Stimulated activated CD4-positive, alpha-beta T cell treated with anti-CD3 and anti-CD28 coated beads, Interleukin-2, amount 100 ng/mL, for 24 hours (primary cell): ENCODE data around the gene TMEM139.
"Not testable (repeated sequence)": the region's sequence is repeated elsewhere in the genome, so short reads cannot be mapped to it uniquely, and the experiment has no call there.

Experiments
- DNase-seq, 2 donors: peaks; one replicate each; pipeline ENCODE4 v3.0.0-alpha.2; 2020

Gene TMEM139

DNA sequence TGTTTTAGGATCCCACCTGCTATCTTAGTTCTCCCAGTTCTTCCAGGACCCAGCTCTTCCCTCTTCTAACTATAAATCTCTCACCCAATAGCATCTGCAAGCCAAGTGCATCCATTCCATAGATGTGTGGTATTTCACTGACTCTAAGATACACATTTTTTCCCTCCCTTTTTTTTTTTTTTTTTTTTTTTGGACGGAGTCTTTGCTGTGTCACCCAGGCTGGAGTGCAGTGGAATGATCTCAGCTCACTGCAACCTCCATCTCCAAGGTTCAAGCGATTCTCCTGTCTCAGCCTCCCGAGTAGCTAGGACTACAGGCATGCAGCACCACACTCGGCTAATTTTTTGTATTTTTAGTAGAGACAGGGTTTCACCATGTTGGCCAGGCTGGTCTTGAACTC, 5.1 kb downstream of the TMEM139 start:
- not testable (repeated sequence) for DNase-seq

GRCh38 chr7:143290293-143290692, 5.5 kb downstream of the TMEM139 start:
- DNase-seq, result no peak

DNA sequence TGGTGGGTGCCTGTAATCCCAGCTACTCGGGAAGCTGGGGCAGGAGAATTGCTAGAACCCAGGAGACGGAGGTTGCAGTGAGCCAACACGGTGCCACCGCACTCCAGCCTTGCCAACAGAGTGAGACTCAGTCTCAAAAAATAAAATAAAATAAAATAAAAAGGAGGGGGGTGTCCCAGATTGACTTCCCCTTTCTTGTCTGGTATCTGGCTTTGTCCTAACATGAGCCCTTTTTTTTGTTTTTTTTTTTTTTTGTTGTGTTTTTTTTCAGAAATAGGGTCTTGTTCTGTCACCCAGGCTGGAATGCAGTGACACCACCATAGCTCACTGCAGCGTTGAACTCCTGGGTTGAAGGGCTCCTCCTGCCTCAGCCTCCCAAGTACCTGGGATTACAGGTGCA, 8.1 kb downstream of the TMEM139 start:
- no peak for DNase-seq

GRCh38 chr7:143295870-143296269, 11.1 kb downstream of the TMEM139 start:
- DNase-seq, result no peak

DNA sequence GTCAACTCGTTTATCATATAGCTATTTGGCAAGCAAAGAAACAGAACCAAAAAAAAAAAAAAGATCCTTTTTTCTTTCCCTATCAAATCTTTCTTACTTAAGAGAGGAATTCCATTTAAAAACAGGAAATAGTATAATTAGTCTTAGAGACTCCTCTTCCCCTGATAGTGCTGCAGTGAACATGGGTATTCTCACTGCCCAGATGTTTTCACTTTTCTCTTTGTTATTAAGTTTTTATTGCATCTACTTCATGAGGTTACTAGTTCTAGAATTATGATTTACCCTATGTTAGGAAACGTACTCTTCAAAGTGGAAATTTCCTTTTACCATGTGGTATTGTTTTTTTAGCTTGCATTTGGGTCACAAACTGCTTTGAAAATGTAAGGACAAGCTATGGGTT, 11.9 kb downstream of the TMEM139 start:
- no peak for DNase-seq

GRCh38 chr7:143299346-143299745, 14.6 kb downstream of the TMEM139 start:
- no peak for DNase-seq

DNA sequence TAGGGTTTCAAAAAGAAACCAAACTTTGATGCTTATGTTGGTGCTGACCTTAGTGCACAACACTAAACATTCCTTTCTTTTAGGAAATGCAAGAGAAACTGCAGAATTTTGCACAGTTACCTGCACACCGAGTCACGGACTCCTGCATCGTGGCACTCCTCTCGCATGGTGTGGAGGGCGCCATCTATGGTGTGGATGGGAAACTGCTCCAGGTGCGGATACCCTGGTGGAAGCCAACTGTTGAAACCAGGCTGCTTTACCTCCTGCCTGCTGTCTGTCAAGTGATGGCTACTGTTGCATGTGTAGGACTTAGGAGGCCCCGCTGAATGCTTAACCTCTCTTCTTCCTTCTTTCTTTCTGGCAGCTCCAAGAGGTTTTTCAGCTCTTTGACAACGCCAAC, 15.1 kb downstream of the TMEM139 start:
- peak; percentile 60 to 63 for DNase-seq

GRCh38 chr7:143300959-143301935, 16.5 kb downstream of the TMEM139 start:
- DNase-seq, result no peak

- no peak for DNase-seq
Observed at GRCh38 chr7:143303733-143304132, 19.0 kb downstream of the TMEM139 start.

- no peak for DNase-seq
Observed at GRCh38 chr7:143304938-143305337, 20.2 kb downstream of the TMEM139 start.

GRCh38 chr7:143305423-143306070, 20.8 kb downstream of the TMEM139 start:
- DNase-seq, result peak; percentile 78 to 79

GRCh38 chr7:143308632-143309031, 23.9 kb downstream of the TMEM139 start:
- no peak for DNase-seq

- no peak for DNase-seq
Observed at GRCh38 chr7:143314127-143314526, 29.4 kb downstream of the TMEM139 start.

- DNase-seq, result no peak
Observed at GRCh38 chr7:143315776-143316175, 31.0 kb downstream of the TMEM139 start, which contains the start of gene CLCN1. CLCN1 (plus strand) TSS chr7:143316111; CDS start chr7:143316213, 102 bp downstream.

- no peak for DNase-seq
Observed at GRCh38 chr7:143316492-143316891, 31.7 kb downstream of the TMEM139 start.

GRCh38 chr7:143318661-143319060, 33.9 kb downstream of the TMEM139 start:
- DNase-seq, result no peak

DNA sequence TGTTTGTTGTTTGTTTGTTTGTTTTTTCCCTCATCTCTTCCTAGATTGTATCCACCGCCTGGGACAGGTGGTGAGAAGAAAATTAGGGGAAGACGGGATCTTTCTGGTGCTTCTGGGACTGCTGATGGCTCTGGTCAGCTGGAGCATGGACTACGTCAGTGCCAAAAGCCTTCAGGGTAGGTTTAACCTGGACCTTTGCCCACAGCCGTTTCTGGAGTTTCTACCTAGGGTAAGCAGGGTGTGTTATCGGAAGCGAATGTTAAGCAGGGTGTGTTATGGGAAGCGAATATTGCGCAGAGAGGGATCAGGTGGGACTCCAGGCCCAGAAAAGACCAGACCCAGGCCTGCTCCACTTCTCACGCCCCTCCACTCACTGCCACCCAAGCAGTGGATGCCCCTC, 35.9 kb downstream of the TMEM139 start:
- DNase-seq, result no peak

DNA sequence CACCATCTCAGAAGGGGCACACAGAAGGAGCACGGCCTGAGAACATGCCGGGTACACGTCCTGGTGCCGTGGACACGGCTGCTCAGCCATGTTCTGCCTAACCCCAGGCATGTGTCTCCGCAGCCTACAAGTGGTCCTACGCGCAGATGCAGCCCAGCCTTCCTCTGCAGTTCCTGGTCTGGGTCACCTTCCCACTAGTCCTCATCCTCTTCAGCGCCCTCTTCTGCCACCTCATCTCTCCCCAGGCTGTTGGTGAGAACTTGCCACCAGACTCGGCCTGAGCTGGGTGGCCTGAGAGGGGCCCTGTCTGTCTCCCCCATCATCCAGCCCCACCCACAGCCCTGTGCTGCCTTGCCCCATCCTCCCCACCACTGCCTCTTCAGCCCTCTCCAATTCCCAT, 36.5 kb downstream of the TMEM139 start:
- DNase-seq, result no peak

- no peak for DNase-seq
Observed at GRCh38 chr7:143321734-143322133, 37.0 kb downstream of the TMEM139 start.

DNA sequence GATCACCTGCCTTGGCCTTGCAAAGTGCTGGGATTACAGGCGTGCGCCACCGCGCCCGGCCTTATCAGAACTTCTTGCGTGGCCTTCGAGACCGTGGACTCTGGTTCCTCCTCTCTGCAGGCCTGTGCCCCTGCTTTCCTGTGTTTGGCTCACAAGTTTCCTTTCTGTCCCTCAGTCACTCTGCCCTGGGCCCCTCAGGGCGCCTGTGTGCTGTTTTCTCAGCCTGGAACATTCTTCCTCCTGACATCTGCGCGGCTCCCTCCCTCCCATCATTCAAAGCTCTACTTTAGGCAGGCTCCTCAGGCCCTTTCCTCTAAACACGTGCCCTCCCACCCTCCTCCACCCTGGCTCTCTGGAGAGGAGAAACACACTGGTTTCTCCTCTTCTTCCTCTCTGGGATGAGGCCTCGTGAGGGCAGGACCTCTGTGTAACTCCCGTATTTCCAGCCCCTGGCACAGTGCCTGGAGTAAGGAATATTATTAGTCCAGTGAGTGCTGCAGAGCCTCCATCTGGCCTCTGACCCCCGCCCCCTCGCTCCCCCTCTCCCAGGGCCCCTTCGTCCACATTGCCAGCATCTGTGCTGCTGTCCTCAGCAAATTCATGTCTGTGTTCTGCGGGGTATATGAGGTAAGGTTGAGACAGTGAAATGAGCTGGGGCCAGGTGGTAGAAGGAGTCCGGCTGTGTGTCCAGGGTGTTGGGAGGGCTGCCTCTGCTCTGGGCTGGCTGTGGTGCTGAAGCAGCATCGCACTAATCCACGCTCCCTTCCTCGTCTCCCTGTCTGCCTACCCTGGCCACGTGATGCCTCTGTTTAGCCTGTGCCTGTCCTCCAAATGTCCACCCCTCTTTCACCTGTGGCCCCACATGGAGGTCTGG, 38.2 kb downstream of the TMEM139 start:
- no peak for DNase-seq

GRCh38 chr7:143323653-143324052, 38.9 kb downstream of the TMEM139 start:
- no peak for DNase-seq

DNA sequence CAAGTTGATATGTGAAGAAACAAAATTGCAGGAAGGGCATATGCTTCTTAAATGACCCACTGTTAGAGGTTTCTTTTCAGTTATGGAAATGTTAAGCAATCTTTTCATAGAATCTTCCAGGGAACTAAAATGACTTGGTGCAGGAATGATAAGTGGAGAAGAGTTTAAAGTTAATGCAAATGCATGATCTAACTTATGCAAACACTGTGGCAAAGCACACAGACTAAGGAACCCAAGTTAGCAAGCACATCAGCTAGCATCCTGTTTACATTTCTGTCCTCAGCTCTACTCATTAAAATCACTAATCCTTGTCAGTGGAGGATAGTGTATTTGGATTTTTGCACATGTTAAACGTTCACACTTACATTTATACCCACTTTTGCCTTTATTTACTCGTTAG, 40.5 kb downstream of the TMEM139 start:
- no peak for DNase-seq

DNA sequence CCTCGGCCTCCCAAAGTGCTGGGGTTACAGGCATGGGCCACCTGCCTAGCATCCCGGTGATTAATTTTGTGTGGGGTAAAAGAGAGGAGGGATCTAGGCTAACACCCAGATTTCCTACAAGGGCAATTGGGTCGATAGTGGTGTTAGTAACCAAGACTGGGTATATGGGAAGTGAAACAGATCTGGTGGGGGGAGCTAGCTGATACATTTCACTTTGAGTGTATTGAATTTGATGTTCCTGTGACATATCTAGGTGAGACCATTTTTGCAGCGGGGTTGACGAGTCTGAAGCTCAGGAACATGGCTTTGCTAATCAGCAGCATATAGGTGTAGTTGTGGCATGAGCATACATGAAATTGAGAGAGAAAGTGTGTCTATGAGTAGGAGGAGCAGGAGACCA, 43.1 kb downstream of the TMEM139 start:
- DNase-seq, result no peak
